GM18507 (cell line): ENCODE measurements around the gene PKP2.
"Not testable (repeated sequence)": the region's sequence is repeated elsewhere in the genome, so short reads cannot be mapped to it uniquely, and the experiment has no call there.

Experiments used
- DNase-seq: peaks from one replicate; pipeline ENCODE4 v3.0.0; 2011; ENCODE audit warnings: low read depth; ENCODE audit not compliant: insufficient read length; ENCODE audit errors: extremely low spot score
- FAIRE-seq: peaks from 2 replicates; lab custom pipeline; 2011; peaks lifted over from hg19 to GRCh38; lab: Jason Lieb, UNC

Gene PKP2

DNA sequence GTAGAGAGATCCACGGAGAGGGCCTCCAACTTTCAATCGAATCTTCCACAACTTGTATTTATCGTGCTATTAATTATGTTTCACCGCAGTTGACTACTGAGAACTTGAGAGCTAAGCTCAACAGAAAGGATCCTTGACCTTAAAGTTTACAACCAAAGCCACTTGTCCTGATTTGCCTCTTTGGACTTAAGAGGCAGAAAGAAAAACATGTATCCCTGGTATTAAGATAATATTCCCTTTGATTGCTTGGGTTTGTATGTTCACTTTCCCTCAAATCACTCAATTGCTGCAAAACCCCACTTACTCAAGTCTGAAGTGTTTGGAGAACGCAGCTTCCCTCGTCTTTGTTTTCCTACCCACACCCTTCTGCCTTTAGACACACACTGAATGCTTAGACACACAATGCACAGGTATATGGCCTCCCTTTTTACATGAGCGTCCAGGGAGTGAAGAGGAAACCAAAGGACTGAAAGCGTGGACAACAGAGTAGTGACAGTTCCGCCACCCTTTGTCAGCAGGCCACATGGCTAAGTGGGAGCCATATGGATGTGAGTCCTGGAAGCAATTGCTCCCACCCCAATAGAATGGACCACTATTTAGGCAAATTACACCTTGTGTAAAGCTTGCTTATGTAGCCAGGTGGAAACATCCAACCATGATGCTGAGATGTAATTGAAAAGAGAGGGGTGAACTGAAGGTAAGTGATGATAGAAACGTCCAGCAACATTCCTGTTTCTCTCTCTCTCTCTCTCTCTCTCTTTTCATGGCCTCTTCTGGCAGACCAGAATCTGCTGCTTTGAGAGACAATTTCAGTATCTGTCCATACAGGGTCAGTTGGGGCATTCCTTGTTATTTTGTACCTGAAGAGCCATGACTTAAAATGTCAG is 1.4 kb upstream of the PKP2 start:
- FAIRE-seq (no peak), DNase-seq (no peak)

DNA sequence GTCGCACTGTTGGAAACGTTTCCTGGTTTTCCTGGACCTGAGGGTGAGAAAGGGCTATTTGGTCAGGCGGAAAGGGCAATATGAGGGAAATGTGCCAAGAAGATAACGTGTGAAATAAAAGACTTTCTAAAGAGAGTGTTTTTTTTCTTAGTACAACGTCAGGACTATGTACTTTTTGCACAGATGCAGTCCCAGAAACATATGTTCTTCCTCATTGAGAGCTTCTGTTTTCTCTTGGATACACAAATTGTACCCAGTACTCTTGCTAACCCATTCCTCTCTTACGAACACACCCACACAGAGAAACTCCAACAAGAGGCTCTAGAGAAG is 669 bp upstream of the PKP2 start:
- DNase-seq = no peak
- FAIRE-seq = no peak

DNA sequence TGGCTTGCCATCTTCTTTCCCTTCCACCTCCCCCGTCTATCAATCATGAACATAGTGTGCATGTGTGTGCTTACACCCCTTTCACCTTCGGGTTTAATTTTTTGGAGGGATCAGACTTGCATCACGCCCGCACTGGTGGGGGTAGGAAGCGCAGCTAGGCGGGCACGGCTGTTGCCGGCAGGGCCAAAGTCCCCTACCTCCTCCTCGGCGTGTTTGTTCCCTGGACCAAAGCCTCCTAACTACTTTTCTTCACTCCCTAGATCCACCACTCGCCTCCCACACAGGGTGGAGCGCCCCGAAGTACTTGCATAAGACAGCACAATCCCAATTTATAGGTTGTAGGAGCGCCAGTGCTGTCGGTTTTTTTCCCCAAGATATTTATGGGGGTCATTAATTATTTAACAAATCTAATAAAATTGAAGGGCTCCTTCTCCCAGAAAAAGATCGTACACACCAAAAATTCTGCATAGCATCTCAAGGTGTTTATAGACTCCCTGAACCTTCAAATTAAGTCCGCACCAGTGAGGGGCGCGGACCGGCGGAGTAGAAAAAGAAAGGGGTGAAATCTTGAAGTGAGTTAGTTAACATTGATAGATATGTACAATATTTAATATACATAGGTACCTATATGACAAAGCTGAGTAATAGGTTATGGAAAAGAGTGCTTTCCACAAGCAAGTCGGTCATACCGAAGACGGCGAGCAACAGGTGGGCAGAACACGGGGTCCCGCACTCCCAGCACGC is 717 bp downstream of the PKP2 start:
- DNase-seq (no peak), FAIRE-seq (no peak)

DNA sequence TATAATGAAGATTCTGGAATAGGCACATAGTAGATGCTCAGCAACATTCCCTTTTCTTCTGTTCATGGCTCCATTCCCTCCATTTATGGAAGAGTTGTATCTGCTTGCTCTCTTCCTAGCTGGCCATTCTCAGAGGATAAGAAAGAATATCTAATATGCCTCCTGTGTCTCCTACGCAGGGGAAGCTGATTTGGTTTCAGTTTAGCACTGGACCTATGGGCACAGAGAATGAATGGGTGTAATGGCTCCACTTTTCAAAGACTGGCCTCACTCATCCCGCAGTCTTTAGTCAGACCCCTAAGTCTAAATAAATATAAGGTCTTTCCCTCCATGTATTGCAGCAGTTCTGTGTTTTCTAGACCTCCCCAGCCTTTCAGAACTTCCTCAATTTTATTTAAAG is 2.0 kb downstream of the PKP2 start:
- DNase-seq = no peak
- FAIRE-seq = no peak

DNA sequence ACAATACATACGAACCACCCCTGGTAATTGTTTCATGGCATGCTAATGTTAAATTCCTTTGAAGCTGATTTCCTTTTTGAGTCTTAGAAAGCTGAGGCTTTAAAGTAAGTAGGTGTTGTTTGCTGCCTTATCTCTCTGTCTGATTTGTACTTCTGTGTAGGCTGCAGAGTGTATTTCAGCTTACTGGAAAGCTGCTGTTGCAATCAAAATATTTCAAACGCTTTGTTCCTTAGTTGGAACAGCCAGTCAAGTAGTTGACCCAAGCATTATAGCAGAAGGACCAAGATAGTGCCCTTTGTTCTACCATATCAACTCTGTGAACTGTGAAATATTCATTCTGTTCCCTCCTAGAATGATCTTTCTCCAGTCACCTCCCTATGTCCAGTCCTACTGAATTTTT is 3.1 kb downstream of the PKP2 start:
- DNase-seq (no peak), FAIRE-seq (no peak)

DNA sequence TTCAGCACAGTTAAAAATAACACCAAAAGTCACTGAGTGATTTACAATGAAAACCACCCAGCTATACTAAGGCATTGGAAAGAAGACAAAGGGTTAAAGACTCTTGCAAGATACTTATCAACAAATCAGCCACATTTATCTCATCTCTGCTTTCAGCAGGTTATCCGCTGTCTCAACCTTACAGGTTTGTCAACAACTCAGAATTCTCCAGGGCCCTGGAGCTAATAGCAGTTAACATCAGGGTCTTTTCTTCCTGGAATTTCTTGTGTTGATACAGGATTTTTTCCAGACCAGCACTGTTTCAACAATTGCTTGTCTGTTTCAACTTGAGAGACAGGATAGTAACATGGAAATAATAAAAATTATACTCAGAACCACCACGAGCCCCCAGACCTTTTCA is 3.5 kb downstream of the PKP2 start:
- no peak for FAIRE-seq
- DNase-seq = no peak

DNA sequence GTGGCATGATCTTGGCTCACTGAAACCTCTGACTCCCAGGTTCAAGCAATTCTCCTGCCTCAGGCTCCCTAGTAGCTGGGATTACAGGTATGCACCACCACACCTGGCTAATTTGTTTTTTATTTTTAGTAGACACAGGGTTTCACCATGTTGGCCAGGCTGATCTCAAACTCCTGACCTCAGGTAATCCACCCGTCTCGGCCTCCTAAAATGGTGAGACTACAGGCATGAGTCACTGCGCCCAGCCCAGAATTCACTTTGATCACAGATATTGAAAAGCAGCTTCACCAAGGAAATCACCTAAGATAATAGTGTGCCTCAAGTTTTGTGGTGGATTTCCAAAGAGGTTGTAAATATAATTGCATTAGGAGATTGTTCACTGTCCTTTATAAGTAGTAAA is 4.2 kb downstream of the PKP2 start:
- not testable (repeated sequence) for FAIRE-seq, DNase-seq

DNA sequence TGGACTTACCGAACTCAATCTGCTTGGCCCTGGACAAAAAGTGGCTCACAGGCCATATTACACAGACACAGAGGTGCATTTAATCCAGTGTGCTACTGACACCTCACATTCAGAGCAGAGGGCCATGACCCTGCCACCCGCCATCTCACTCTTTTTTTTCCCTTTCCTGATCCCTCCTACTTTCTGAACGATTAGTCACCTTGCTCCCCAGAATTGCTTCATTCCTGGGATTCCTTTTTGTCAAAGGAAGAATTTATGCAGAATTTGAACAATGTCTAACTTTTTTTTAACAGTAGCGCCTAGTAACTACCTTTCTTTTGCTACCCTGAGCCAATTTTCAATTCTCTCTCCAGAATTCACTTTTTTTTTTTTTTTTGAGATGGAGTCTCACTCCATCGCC is 4.6 kb downstream of the PKP2 start:
- no peak for DNase-seq
- no peak for FAIRE-seq

DNA sequence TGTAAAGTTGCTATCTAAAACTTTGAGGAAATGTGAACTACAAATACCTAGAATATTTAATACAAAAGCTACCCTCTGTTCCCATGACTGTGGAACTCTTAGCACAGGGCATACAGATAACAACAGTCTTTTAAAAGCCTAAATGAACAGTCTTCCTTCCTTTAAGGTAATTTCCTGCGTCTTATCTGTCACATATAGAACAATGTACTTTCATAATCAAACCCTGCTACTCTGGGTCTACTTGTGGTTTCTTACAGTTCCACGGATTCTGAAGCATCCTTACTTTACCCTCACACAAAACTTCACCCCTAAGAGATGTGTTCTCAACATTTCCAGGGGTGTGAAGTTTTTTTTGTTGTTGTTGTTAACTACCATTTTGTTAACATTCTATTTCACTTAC is 5.1 kb downstream of the PKP2 start:
- FAIRE-seq = no peak
- no peak for DNase-seq

DNA sequence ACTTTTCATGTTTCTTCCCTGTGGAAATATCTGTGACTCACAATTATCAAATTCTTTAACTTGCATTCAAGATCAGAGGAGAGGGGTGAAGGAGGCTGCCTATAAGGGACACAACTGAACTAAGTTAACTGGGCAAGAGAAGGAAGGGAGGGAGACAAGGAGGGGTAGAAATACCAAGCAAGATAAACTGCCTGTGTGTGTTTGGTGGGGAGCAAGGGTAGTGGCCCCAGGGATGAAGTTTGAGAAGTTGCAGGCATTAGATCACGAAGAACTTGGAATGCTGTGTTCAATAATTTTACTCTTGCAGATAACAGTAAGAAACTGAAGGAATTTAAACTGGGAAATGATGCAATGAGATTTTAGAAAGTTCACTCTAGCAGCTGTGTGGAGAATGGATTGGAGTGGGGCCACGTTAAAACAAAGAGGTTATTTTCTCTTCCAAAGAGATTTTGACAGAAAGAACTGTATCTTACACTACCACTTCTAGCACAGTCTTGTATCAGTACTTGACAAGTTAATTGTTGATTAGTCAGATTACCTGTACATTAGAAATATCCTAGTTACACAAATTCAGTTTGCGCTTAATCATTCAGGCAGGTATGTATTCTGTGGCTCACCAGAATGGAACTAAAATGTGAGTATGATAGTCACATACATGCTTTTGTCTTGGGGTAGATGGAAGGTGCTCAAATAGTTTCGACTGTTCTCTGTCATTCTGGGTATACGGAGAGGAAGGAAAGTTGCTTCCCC is 7.4 kb downstream of the PKP2 start:
- FAIRE-seq (no peak), DNase-seq (no peak)

DNA sequence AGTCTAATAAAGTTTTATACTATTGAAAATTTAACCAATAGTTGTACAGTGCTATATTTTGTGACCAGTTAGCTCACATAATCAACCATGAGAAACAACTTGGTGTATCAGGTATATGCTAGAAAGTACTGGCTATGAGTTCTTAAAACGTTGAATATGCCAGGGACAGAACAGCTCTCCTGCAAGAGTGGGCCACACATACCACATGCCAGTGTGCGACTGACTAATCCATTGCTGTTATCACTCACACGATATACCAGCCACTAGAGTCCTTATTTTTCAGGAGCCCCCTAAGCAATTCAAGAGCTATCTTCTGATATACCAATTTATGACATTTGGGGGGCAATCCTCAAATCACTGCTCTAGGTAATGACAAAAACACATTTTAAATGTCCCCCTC is 9.5 kb downstream of the PKP2 start:
- FAIRE-seq = no peak

DNA sequence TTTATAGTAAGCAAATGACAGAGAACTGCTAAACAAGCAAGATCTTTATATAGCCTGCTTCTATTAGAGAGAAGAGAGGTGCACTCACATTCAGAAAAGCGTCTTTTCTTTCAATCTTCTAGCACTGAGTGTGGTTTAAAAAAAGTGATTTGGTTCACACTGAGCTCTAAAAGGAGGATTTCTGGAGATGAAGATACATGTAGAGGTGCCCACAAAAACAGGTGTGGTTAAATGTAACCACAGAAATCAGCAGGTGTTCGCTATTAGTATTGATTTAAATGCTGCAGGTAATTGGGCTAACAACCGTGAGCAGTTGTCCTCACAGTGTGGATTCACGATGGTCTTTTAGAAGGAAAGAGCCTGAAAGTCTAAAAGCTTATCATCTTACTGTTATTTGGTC is 10.7 kb downstream of the PKP2 start:
- FAIRE-seq (no peak), DNase-seq (no peak)

More for the DNA sequence above, 9.5 kb downstream of the PKP2 start:
- DNase-seq = no peak

DNA sequence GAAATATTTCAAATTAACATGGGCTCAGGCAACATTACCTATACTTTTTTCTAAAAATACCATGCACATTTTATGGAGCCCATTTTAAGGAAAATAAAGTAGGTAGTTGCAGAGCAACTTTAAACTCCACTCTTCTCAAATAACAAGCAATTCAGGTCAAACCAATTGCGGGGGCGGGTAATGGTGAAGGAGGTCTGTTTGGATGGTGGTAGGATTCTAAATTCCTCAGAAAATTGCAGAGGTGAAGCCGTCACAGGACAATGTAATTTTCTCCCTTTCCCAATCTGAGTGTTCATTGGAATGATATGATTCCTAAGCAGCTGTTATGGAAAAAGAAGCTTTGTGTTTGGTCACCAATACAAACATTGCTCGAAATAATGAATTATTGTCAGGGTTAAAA is 11.6 kb downstream of the PKP2 start:
- no peak for DNase-seq
- no peak for FAIRE-seq

DNA sequence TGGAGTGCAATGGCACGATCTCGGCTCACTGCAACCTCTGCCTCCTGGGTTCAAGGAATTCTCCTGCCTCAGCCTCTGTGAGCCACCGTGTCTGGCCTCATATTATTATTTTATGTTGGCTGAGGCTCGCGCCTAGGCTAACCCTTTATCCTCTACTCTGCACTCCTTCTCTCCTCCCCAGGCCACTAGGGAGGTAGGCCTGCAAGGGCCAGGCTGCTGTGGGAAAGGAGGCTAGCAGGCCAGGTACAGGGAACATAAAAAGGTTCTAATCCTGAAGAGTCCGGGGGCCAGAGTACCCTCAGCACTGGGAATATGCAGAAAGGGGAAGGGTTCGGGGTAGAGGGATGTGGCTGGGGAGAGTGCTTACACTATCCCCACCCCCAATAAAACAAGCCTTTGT is 14.9 kb downstream of the PKP2 start:
- FAIRE-seq (no peak), DNase-seq (no peak)

DNA sequence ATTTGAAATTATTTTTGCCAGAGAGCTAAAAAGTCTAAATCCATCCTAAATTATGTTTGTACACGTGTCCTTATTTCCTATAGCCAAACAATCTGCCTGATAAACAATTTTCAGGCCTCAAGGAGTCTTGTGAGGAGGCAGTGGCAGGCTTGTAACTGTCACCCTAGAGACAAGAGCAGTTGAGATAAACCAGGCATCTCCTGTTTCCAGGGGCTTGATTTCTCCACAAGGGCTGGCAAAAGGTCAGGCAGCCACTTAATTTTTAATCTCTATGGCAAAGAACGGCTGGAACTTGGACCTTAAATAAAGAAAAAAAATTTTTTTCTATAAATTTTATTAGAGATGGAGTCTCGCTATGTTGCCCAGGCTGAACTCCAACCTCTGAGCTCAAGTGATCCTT is 15.5 kb downstream of the PKP2 start:
- no peak for DNase-seq
- FAIRE-seq = no peak

DNA sequence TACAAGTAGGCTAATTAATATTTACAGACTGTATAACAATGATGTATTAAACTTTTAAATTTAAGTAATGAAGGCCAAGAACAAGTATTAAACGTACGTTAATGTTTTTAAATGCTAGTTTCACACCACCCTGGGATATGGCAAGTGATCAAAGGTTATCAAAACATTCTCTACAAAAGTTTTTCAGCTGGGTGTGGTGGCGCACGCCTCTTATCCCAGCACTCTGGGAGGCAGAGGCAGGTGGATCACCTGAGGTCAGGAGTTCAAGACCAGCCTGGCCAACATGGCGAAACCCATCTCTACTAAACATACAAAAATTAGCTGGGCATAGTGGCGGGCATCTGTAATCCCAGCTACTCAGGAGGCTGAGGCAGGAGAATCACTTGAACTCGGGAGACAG is 17.5 kb downstream of the PKP2 start:
- not testable (repeated sequence) for DNase-seq, FAIRE-seq

DNA sequence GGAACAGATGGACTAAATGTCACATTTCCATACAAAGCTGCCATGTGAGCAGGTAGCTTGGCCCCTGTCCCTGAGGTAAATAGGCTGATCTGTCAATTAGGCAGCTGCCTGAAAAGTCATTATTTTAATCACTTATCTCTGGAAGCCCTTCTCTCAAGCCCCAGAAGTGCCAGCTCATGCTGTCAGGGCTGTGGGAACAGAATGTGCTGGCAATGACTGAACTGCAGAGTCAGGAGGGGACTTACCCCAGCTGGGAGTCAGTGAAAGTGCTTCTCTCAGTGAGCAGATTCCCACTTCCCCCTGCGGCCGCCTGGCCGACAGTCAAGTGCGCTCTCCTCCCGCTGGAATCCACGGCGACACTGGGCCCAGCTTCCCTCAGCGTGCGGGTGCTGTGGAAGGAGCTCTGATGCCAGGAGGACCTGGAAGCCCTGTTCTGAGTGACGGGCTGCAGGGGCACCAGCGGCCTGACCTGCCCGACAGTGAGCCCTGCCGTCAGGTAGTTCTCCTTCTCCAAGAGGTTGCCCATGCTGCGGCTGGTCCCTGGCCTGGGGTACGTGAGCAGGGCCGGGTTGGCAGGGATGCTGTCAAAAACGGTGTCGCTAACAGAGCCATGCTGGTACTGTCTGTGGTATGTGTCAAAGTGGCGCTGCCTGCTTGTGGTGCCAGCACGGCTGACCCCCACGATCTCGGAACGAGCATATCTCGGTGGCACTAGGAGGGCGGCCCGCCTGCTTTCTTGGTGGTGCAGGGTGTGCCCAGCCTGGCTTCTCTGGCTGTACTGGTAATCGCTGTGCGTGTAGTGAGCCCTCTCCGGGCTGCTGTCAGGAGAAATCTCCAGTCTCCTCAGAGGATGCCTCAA is 18.7 kb downstream of the PKP2 start:
- DNase-seq = no peak
- no peak for FAIRE-seq

DNA sequence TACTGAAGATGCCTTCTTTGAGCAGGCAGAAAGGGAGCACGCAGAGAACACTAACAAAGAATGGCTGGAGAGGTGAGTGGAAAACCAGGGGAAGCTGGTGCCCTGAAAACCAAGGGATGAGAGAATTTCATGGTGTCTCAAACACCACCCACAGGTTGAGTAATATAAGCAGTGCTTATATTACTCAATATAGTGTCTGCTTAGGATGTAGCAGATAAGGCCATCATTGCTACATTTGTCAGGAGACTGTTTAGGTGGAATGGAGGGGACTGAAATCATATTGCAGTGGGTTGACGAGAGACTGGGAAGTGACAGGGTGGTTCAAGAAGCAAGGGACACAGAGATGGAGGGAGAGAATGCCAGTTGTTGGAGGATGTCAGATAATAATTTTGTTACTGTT is 20.6 kb downstream of the PKP2 start:
- DNase-seq (no peak), FAIRE-seq (no peak)

DNA sequence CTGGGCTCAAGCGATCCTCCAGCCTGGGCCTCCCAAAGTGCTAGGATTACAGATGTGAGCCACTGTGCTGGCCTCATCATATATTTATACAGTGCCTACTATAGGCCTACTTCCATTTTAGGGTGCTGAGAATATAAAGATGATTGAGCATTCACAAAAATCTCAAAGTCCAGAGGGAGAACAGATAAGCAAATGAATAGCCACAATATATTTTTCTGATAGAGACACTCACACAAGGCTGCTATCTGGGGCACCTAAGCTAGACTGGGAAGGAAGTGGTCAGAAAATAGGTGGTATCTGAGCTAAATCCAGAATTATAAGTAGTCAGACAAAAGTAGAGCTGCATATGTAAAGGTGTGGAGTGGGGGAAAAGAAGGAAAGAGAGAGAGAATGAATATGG is 21.6 kb downstream of the PKP2 start:
- no peak for DNase-seq
- FAIRE-seq = no peak

DNA sequence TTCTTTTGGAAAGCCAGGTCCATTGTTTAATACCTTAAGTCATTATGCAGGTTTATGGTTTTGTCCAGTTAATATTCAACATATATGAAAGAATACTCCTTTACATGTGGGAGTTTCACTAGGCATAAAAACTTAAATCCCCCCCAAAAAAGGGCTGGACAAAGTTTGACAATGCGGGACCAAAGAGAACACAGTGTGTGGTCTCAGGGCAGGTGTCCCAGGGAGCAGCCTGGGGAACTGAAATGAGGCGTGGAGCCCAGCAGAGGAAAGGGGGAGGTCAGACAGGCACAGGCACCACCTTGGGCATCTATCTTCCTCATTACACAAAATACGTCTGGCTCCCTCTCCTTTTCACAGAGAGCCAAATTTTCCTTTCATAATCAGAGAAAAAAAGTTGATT is 22.5 kb downstream of the PKP2 start:
- DNase-seq (no peak), FAIRE-seq (no peak)
